Activated CD4-positive, alpha-beta T cell treated with anti-CD3 and anti-CD28 coated beads, Interleukin-2, amount 50 U/mL, for 1 hour (primary cell): ENCODE results near the gene VILL.
"Not testable (repeated sequence)": the region's sequence is repeated elsewhere in the genome, so short reads cannot be mapped to it uniquely, and the experiment has no call there.

ENCODE experiments used
- DNase-seq: peaks from one replicate; pipeline ENCODE4 v3.0.0-alpha.2; 2020

Gene VILL

GRCh38 chr3:38019658-38020341 is 29.2 kb downstream of the VILL start:
- no peak for DNase-seq

GRCh38 chr3:38020342-38020726 is 29.7 kb downstream of the VILL start:
- no peak for DNase-seq

GRCh38 chr3:38021196-38021595 is 30.6 kb downstream of the VILL start:
- DNase-seq, result no peak

GRCh38 chr3:38022301-38022700 is 31.7 kb downstream of the VILL start:
- no peak for DNase-seq

- no peak for DNase-seq
Measured at GRCh38 chr3:38022896-38023709, 32.5 kb downstream of the VILL start.

GRCh38 chr3:38026856-38027255 is 36.3 kb downstream of the VILL start:
- DNase-seq, result no peak

GRCh38 chr3:38027466-38028465 is 37.2 kb downstream of the VILL start:
- DNase-seq, result no peak

GRCh38 chr3:38028621-38029361 is 38.2 kb downstream of the VILL start:
- no peak for DNase-seq

- DNase-seq, result peak; percentile 26
Measured at GRCh38 chr3:38029400-38030125, 39.0 kb downstream of the VILL start, which contains the start of gene PLCD1. Gene PLCD1, minus strand, starts transcription at chr3:38029642. Its CDS starts 103 bp downstream, at chr3:38029539.

GRCh38 chr3:38030126-38031021 is 39.8 kb downstream of the VILL start:
- no peak for DNase-seq

- peak; percentile 61 for DNase-seq
Measured at GRCh38 chr3:38031022-38031994, 40.7 kb downstream of the VILL start.

- DNase-seq, result no peak
Measured at GRCh38 chr3:38032328-38032865, 41.8 kb downstream of the VILL start.

- not testable (repeated sequence) for DNase-seq
Measured at GRCh38 chr3:38033586-38033985, 43.0 kb downstream of the VILL start.

- not testable (repeated sequence) for DNase-seq
Measured at GRCh38 chr3:38034335-38034734, 43.7 kb downstream of the VILL start.

- DNase-seq, result no peak
Measured at GRCh38 chr3:38036286-38036685, 45.7 kb downstream of the VILL start.

- no peak for DNase-seq
Measured at GRCh38 chr3:38036906-38037305, 46.3 kb downstream of the VILL start.

GRCh38 chr3:38038447-38038911 is 47.9 kb downstream of the VILL start:
- DNase-seq, result peak; percentile 41

- peak; percentile 78 for DNase-seq
Measured at GRCh38 chr3:38039101-38039898, 48.7 kb downstream of the VILL start, which contains the start of gene DLEC1. Gene DLEC1, plus strand, starts transcription at chr3:38039208. Its CDS starts 18 bp downstream, at chr3:38039226.
